ENCODE data around the gene SECISBP2L.

SECISBP2L gene

DNA sequence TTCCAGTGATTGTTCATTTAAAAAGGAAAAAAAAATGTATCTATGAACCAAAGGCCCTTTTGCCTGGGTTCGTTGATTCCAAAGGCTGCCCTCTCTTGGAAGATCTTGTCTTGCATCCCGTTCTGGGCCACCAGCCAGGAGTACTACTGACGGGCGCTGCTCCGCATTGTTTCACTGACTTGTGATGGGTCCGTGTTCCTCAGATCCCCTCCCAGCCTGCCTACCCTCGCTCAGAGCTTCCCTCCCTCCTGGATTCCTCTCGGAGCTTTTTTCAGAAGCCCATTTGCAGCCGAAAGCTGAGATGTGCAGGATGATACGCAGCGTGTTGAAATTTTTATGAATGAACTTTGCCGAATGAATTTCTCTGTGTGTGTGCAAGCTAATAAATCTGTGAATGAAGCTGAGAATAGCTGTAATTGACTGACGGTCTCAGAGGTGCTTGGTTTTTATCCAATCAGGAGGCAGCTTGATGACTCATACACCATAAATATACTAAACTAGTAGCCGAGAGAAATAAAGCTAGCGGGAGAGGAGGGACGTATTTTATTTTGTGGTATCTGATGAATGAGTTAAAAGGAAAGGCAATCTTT, 82.6 kb downstream of the SECISBP2L start, which contains the start of gene SHC4:
Gene SHC4, minus strand, starts transcription at position 396 of the 590 bp plus-strand sequence. CDS start 904 bp downstream, outside the sequence.
- DNase-seq: peak; percentile 90

DNA sequence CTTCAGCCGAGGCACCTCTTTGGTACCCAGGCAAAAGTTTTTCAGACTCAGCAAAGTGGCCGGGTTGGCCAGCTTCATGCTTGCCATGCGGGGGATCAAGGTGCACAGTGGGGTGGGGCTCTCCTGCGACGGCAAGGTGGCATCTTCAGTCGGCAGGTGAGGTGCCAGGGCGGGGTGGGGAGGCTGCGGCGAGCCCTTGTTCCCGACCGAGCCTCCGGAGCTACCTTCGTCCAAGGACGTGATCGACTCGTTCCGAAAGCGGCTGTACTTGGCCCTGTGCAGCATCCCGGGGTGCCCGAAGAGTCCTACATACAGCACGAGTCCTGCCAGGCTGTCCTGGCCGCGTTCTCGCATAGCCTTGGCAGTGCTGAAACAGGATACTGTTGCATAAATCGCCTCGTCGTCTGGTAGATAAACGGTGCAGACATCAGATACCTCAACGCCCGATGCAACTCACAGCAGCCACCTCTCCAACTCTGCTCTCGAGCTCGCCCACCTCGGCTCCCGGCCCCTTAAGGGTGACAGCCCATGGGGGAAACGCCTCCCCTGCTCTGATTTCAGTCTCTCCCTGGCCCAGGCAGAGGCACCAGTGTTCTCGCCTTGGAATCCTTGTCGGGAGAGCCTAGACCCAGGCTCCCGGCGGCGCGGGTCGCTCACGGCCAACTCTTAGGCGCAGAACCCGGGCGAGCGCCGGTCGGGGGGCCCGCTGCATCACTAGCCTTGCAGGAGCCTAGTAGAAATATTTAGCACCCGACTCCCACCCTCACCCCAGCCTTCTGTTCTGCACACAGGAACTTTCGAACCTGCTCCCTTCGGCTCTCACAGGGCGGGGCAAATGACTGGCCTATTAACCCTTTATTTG, 83.4 kb downstream of the SECISBP2L start:
- peak; percentile 42 for DNase-seq

DNA sequence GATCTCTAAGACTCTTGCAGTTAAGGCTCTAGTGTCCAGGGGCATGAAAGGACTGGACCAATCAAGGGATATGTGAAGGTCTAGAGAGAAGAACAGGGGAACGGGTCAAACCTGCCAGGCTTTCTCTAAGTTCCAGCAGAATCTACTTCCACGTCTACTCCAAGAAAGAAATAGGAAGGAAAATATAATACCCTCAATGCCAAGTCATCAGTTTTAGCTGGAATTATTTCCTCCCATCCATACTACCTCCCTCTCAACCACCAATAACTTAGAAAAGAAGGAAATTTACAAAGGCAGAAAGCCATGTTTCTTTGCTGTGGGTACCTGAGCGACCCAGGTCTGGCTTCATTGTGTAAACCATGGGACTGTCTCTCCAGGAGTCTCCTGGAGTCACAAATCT, 90.3 kb downstream of the SECISBP2L start:
- no peak for DNase-seq

DNA sequence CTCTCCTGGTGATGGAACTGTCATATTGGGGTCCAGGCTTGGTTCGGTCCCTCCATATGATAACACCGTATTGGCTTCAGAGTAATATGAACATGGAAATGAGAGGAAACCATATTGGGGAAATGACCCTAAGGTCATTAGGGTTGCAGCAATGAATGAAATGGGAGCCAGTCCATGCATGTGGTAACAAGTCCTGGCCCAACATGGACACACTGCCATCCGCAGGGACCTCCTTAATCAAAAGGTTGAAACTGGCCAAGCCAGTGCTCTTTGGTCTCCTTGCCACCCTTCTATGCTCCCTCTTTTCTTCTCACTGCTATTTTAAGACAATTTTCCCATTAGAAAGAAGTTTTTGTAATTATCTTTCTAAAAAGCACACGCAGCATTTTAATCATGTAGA, 90.9 kb downstream of the SECISBP2L start:
- no peak for DNase-seq

DNA sequence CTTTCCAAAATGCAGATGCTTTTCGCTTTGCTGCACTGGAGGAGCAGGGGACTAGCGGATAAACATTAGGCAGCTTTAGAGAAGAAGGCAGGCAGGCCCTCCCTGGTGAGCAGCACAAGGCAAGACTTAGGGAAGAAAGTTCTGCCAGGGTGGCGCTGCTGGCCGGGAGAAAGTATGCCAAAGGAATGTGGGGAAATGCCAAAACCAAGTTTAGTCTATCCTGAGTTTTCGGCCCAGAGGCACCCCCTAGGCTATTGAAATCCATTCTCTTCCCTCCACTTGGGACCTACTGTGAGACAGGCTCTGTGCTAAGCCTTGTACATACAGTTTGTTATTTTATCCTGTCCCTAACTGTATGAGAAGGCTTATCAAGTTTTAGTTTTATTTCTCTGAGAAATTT, 91.7 kb downstream of the SECISBP2L start:
- DNase-seq: peak; percentile 26

DNA sequence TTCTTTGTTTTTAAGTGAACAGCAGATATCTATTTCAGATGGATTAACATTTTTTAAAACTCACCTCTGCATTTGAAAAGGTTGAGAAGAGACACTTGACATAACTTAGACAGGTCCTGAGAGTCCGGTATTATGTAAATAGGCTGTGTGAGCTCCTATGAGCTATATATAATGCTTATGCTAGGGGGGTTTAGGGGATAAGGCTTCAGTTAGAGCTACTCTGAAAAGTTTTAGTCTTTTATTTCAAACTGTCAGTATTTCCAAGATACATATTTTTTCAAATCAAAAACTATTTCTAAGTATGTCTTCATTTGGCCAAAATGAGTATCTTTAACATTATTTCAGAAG, 99.4 kb downstream of the SECISBP2L start:
- no peak for DNase-seq

DNA sequence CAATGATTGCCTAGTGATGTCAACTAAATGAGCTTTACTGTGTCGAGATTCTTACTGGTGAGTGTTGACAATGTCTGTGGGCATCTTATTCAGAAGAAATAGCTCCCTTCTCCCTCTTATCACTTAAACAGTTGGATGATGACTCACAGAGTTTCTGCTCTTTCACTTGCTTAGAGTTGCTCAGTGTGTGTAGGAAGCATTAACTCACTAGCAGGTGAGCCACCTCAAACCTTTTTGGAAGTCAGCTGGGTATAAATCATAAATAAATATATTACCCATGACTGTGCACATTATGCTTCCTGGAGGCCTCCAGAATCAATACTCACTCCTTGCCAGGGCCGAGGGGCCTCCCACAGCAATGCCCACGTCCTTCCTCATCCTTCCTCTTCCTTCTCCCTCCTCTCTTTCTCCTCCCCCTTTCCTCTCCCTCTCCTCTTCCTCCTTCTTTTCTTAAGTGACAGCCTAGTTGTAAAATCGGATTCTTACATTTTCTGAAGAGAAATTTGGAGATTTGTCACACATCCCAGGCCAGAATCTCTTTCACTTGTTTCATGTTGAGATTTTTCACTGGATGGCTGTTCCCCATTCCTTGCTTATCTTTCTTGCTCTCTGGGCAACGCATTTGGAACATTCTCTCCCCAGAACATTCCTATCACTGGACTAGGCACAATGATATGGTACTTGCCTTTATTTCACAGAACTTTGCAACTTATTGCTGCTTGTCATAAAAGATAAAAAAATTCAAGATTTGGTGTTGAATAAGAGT, 100.0 kb downstream of the SECISBP2L start:
- DNase-seq: peak; percentile 67

DNA sequence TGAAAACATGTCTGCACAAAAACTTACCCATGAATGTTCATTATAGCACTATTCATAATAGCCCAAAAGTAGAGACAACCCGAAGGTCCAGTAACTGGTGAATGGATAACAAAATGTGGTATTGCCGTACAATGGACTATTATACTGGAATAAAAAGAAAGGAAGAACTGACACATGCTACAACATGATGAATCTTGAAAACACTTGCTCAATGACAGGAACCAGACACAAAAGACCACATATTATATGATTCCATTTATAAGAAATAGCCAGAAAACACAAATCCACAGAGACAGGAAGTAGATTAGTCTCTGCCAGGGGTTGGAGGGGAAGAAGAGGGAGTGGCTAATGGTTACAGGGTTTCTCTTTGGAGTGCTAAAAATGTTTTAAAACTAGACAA, 100.9 kb downstream of the SECISBP2L start:
- no peak for DNase-seq

DNA sequence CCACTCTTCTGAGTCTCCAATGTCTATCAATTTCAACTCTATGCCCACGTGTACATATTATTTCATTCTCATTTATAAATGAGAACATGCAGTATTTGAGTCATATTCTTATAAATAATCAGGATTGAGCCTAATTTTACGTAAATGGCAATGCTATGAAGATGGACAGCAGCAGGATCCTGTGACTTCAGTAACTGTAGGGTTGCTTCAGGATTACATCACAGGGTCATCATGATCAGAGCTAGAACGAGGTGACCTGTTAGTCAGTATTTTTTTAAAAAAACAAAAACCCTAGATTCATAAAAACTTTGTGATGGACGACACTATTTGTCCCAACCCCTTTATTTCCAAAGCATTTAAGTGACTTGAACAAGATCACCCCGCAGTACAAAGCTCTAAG, 104.3 kb downstream of the SECISBP2L start:
- no peak for DNase-seq

DNA sequence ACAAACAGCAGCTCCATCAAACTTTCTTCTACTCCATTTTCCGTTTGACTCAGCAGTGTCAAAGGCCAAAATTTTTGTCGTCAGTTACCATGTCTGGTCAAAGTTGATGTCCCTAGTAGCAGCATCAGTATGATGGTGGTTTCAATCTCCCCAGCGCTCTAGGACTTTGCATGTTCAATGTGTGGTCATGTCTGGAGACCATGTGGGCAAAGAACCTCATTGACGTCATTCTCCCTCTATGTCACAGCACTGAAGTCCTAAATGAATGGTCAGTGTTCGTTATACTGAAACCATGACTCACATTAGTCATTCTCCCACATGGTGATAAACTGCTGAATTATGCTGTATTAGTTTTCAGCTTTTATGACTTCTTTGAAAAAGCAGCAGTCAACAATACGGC, 105.7 kb downstream of the SECISBP2L start:
- DNase-seq: peak; percentile 96

DNA sequence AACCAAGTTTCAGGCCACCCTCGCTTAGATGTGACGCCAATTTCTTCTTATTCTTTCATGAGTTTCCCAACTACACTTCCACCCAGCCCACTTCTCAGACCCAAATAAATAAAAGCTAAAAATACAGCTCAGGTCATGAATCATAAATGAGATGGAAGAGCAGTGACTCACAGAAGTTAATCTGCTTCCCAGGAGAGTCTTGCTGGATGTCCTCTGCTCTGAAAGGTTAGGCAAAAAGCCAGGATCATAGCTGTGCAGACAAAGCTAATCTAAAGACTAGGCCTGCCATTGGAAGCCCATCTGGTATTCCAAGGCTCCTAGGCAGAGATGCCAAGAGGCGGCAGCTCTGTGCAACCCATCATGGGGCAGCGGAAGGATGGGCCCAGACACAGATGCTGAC, 106.6 kb downstream of the SECISBP2L start:
- peak; percentile 98 for DNase-seq
